Measurements from ENCODE around the gene HSF2.

- TF ChIP-seq CTCF (IDR thresholded peaks at IDR 0.05) (no peak), POLR2A (IDR thresholded peaks at IDR 0.05) (no peak)
Measured at GRCh38 chr6:122388945-122389344, 10.5 kb upstream of the HSF2 start.
